HG03442 (cell line): ENCODE measurements around the gene KIF21B.
A peak's percentile ranks its signal among the peaks of the same experiment; 100 is the strongest.

Source experiments
- ATAC-seq: cut with Tn5 transposase; IDR thresholded peaks from one replicate; pipeline ENCODE4 v1.9.1; 2021; ENCODE audit warnings: mild to moderate bottlenecking, moderate library complexity; ENCODE audit not compliant: unreplicated experiment

The KIF21B gene

DNA sequence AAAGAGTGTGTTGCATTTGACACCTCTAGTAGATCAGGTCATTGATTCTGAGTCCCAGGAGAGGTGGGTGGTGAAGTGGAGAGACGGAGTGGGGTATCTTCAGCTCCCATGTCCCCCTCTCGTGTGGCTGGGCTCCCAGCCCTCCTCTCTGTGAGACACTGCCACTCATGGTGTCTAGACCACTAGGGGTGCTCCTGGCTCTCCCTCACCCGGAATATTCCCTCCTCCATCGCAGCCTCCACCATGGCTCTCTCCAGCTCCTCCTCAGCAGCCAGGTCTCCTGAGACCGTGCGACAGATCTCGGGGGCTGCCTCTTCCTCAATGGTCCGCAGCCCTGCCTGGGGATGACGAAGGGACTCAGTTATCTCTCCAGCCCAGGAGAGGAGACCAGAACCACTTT lies 20.6 kb upstream of the KIF21B start:
- ATAC-seq, result no peak

DNA sequence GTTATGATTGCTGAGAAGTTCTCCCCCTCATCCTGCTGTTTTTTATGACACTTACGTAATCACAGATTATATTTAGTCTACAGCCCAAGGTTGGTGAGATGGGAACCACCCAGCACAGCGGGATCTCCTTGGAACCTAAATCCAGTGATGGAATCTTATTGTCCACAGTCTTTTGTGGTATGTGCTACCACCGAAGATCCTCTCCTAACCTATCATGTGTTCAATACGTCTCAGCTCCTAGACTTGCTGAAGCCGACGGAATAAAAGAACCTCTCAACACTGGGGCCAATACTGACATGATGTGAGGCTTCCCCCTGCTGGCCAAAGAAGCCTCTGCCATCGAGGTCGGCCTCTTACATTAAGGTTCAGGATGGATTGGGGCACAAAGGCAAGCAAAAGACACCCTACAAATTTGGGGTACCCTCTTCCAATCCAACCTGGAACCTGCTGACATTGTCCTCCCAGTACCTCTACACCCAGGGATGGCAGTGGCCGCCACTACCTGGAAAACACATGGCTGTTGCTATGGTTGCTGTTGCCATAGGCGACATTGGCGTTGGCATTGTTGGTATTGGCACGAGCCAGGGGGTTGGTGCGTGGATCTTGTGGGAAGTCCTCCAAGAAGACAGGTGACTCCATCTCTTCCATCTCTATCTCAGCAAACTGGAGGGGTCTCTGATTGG lies 19.4 kb upstream of the KIF21B start:
- peak; percentile 83 for ATAC-seq

DNA sequence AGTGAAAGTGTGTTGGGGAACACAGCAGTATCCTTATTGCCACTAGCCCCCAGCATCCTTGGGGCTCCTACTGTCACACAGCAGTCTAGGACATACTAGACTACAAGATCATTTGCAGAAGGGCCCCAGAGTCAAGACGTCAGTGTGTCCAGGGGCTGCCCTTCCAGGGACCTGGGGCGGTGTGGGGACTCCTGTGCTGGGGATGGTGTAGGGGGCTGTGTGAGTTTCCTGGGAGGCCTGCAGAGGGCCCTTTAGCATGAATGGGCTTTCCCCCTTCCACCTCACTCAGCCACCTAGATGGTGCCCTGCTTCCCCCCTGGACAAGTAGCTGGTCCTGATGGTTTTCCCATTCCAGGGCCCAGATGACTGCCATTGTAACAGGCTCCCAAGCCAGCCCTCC lies 17.5 kb upstream of the KIF21B start:
- ATAC-seq, result no peak

DNA sequence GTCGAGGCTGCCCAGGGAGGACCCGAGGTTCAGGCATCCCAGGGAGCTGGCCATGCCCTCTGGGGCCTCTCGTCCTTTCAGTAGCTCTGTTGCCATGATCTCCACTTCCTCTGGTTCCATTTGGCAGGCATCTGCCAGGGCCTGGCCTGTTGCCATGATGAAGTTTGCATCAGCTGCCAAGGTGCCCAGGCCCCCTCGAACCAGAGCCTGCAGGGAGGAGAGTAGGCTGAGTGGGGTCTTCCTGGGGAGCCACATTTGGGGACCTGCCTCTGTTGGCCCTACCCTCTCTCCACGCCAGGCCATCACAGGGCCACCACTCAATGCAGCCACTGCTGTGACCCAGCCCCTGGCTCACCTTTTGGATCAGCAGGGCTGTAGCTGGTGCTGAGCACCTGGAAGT lies 16.4 kb upstream of the KIF21B start:
- no peak for ATAC-seq

- ATAC-seq, result no peak
Observed at GRCh38 chr1:201039418-201039817, 15.9 kb upstream of the KIF21B start.

- no peak for ATAC-seq
Observed at GRCh38 chr1:201038186-201038876, 14.8 kb upstream of the KIF21B start.

- no peak for ATAC-seq
Observed at GRCh38 chr1:201036188-201036842, 12.8 kb upstream of the KIF21B start.

DNA sequence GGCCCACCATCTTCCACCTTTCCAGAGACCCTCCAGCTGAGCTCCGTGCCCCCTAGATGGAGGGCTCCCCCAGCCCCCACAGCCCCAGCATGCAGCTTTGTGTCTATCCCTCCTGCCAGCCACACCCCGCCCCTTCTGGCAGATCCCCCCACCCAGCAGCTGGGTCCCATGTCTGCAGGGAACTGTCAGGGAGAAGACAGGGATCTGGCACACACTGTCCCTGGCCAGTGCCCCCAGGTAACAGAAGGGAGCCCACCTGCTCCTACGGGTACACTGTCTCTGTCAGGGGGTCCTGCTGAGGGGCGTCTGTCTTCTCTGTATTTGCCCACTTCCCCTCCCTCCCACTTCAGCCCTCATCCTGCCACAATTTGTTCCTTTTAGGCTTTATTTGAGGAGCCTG lies 11.2 kb upstream of the KIF21B start:
- ATAC-seq, result no peak

- no peak for ATAC-seq
Observed at GRCh38 chr1:201032408-201032807, 8.9 kb upstream of the KIF21B start.

DNA sequence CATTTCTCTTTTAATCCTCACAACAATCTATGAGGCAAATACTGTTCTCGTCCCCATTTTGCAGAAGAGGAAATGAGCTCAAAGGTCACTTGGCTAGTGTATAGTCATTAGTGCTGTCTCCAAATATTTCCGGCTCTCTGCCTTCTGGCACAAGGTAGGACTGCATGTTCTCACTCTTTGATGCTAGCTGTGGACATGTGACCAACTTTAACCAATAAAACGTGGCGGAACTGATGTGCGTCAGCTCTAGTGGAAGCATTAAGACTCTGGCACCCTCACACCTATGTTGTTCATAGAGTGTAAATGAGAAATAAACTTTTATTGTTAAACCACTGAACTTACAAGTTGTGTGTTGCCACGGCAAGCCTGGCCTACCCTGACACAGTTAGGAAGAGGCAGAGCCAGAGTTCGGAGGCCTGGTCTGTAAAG lies 5.0 kb upstream of the KIF21B start:
- no peak for ATAC-seq

- ATAC-seq, result no peak
Observed at GRCh38 chr1:201026836-201027235, 3.3 kb upstream of the KIF21B start.

GRCh38 chr1:201026234-201026633 lies 2.7 kb upstream of the KIF21B start:
- no peak for ATAC-seq

DNA sequence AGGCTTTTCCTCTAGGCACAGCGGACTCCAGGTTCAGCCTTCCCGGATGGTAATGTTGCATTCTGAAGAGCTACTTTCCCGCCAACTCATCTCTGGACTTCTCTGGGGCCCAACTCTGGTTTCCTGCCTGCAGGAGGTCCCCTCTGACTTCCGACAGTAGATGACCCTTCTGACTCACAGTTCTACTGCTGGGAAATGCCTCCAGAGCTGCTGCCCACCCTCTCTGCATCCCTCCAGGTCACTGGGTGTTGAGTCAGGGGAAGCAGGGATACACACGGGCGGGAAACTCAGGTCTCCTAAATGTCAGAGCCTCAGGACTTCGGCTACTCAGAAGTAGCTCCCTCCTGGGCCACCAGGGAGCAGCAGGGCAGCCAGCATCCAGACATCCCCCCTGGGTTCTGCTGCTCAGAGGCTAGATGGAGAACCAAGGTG lies 2.1 kb upstream of the KIF21B start:
- ATAC-seq, result no peak

DNA sequence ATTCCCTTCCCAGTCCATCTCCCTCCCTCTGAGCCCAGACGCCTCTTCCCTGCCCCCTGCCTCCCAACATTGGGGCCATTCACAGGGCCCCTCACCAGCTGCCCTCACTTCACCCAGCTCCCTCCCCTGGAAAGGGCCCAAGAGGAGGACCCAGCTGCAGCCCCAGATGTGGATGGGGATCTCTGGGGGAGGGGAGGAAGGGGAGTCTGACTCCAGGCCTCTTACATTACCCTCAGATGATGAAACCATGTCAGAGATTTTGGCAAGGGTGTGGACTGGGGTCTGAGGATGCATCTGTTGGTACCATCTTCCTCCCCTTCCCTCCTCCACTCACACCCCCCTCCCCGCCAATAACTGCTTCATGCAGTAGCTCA lies 1.1 kb upstream of the KIF21B start:
- ATAC-seq, result no peak

DNA sequence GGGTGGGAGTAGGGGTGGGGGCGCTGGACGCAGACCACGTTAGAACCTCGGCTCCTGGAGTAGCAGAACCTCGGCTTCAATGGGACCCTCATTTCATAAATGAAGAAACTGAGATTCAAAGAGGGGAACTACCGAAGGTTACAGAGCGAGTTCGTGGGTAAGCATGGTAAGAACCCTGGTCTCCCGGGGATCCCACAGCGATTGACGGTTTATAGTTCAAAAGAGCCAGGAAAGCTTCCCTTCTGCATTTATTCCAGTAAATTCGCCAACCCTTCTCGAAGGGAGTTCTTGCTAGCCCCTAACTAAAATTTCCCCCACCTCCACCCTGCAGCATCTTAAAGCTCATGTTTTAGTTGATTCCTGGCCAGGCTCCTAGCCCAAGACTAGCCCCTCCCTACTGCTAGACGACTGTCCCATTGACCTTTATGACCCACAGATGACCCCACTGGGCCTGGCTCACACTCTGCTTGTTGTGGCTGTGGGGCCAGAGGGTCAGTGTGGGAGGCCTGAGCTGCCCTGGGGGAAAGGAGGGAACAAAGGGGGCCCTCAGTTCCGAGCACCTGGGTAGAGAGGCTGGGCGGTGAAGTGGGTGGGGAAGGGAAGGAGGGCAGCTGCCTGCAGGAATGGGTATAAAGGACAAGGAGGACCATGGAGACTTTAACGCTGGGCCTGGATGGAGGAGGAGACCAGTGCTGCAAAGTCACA lies 558 bp upstream of the KIF21B start:
- ATAC-seq, result no peak

- ATAC-seq, result no peak
Observed at GRCh38 chr1:201022820-201023516, 546 bp downstream of the KIF21B start.

DNA sequence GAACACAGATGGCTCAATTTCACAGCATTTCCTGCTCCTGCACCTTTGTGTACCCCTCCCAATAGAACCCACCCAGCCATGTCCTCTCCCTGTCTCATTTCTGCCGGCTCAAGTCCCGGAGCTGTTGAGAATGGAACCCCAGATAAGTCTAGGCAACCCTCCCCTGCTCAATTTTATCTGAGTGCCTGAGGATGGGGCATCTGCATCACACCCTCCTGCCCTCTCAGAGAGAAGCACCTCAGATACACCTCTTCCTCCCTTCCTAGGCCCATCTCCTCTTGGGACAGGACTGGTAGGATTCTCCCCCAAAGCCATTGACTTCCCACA lies 1.1 kb downstream of the KIF21B start:
- ATAC-seq, result no peak

DNA sequence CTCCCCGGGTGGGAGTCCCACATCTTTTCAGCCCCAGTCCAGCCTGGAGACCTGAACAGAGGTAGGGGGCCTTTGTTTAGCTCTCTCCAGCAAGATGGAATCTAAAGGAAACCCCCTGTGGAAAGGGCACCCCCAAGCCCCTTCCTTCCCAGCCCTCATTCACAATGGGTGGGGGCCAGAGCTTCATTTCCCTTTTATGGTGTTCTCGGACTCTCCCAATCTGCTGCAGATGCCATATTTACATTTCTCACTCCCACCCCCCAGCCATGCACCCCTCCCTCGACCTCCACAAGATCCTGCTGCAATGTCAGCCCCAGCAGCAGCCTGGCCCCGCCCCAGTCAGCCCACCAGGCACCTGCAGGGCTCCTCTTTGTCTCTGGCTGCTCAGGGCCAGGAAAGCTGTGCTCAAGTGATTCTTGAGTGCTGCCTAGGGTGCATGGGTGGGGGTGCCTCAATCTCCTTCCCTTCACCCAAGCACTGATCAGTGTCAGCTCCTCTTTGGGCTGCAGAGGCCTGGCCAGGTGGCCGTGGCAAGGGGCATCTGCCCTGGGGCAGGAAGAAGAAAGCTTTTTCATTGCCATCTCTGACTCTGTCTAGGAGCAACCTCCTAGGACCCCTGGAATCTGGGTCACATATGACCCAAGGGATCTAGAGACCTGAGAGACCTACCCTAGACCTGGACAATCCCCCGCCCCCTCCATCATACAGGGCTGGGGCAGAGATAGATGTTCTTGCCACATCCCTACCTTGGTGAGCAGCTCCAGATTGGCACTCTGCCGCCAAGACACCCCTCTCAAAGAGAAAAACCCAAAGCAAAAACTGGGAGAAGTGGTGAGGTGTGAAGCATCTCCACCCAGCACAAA lies 1.7 kb downstream of the KIF21B start:
- ATAC-seq, result no peak

DNA sequence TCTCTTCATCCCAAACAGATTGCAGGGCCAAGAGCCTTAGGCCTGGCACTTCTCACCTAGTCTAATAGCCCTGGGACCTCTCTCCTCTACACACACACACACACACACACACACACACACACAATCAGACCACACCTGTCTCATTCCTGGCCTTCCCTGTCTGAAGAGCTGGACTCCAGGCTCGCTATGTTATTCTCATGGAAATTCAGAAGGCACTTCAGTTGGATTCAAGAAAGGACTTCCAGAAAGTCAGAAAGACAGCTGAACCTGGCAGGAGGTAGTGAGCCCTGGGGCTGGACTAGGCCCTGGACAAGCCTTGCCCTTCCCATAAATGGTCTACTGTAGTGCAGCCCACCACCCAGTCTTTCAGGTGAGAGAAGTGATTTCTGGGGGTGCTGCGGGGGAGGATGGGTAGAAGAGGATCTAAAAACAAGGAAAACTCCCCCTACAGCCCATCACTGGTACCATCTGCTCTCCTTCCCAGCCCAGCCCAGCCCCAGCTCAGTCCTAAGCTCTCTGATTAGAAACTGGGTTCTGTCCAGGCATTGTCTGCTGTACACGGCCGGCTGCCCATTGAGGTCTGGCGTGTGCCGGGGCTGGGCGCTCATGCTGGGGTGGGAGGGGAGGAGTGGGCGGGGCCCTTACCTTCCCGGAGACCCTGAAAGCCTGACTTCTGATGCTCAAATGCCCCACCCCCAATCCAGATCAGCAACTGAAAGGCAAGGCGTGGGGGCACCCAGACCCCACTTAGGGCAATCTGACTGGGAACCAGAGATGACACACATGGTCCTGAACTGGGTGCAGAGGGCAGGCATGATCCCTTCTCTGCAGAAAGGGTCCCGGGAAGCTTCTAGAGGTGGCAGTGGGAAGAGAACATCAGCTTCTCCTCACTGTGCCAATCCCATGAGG lies 2.5 kb downstream of the KIF21B start:
- no peak for ATAC-seq
